GM18502 (cell line): ENCODE results near the gene SLC29A3.

Experiments used
- ATAC-seq: cut with Tn5 transposase; IDR thresholded peaks from one replicate; pipeline ENCODE4 v1.9.1; 2021; ENCODE audit warnings: mild to moderate bottlenecking; ENCODE audit not compliant: unreplicated experiment, poor library complexity

Gene SLC29A3

GRCh38 chr10:71316786-71317160 lies 2.3 kb upstream of the SLC29A3 start:
- ATAC-seq = no peak

GRCh38 chr10:71317739-71318138 lies 1.3 kb upstream of the SLC29A3 start:
- no peak for ATAC-seq

- ATAC-seq = no peak
Measured at GRCh38 chr10:71319800-71320392, 837 bp downstream of the SLC29A3 start.

GRCh38 chr10:71320592-71320991 lies 1.5 kb downstream of the SLC29A3 start:
- no peak for ATAC-seq

- ATAC-seq = no peak
Measured at GRCh38 chr10:71321386-71321785, 2.3 kb downstream of the SLC29A3 start.

- no peak for ATAC-seq
Measured at GRCh38 chr10:71323407-71323806, 4.3 kb downstream of the SLC29A3 start.

- no peak for ATAC-seq
Measured at GRCh38 chr10:71324743-71325142, 5.7 kb downstream of the SLC29A3 start.

GRCh38 chr10:71325267-71325666 lies 6.2 kb downstream of the SLC29A3 start:
- no peak for ATAC-seq

GRCh38 chr10:71326464-71326881 lies 7.4 kb downstream of the SLC29A3 start:
- ATAC-seq = no peak

- ATAC-seq = no peak
Measured at GRCh38 chr10:71330789-71331404, 11.8 kb downstream of the SLC29A3 start.

GRCh38 chr10:71331736-71332135 lies 12.7 kb downstream of the SLC29A3 start:
- no peak for ATAC-seq

- ATAC-seq = no peak
Measured at GRCh38 chr10:71332466-71332865, 13.4 kb downstream of the SLC29A3 start.

GRCh38 chr10:71333129-71333887 lies 14.2 kb downstream of the SLC29A3 start:
- no peak for ATAC-seq

- ATAC-seq = no peak
Measured at GRCh38 chr10:71334221-71334791, 15.2 kb downstream of the SLC29A3 start.

GRCh38 chr10:71335173-71335708 lies 16.2 kb downstream of the SLC29A3 start:
- ATAC-seq = no peak

- ATAC-seq = no peak
Measured at GRCh38 chr10:71336632-71337031, 17.6 kb downstream of the SLC29A3 start.

- no peak for ATAC-seq
Measured at GRCh38 chr10:71337219-71337701, 18.2 kb downstream of the SLC29A3 start.

- no peak for ATAC-seq
Measured at GRCh38 chr10:71338728-71339495, 19.9 kb downstream of the SLC29A3 start.

GRCh38 chr10:71339796-71340589 lies 20.9 kb downstream of the SLC29A3 start:
- no peak for ATAC-seq
